Measurements from ENCODE around the gene SNX9. TPM values are rescaled to one million over a fixed set of nuclear protein-coding genes. Genes with fewer than 3 reads are reported as not detected.

SNX9 gene
- total and polyA plus RNA-seq, 12 donors, result 18.8 to 39.7 (median 31.2) TPM

DNA sequence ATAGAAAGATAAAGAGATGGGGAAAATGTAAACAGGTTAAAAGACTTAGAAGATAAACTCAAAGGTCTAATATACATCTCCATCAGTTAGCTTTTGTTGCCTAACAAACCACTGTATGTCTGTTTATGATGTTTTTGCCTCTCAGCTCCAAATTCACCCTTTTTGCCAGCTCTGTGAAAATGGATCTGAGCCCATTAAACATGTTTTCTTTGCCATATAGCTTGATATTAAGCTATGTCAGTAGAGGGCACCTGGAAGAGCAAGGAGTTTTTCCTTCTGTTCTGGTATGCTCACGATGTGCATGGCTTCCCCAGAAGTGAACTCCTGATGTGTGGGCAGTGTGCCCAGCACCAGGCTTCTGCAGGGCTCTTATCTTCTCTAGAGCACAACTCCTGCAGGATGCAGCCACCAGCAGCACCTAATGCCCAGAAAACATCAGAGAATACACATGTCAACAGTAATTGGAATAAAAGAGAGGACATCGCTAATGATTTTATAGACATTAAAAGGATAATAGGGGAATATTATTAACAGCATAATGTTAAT is 14.6 kb upstream of the SNX9 start:
- no peak overlapping the region for H3K4me3 ChIP-seq
- no peak for TF ChIP-seq CTCF (IDR thresholded peaks at IDR 0.05)
- H3K27ac ChIP-seq, result no peak overlapping the region
- DNase-seq (no peak), ATAC-seq (no peak)
- intact Hi-C loops (cut with DNase I), result no loop called here
- H3K9me3 ChIP-seq, result peaks cover 0 to 19% (median 4%) of the 10 kb centered on the region in 11 donors
- H3K27me3 ChIP-seq, result no peaks in the 10 kb centered on the region
- WGBS, 2 donors, result 75 to 83% methylated on average over 2 of the region's 2 CpGs
- H3K4me1 ChIP-seq, result peaks cover 0 to 8% (median 5%) of the 10 kb centered on the region in 9 donors
- no peaks in the 10 kb centered on the region for H3K36me3 ChIP-seq

DNA sequence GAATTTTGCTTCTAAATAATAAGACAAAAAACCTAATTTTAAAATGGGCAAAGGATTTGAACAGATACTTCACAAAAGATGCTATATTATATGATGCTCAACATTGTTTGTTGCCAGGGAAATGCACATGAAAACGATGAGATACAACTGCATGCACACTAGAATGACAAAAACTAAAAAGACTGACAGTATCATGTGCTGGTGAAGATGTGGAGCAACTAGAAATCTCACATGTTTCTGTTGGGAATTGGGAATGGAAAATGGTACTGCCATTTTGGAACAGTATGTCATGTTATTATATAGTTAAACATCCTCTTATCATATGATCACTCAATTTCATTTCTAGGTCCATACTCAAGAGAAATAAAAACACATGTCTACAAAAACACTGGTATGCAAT is 13.4 kb upstream of the SNX9 start:
- ATAC-seq, result no peak
- DNase-seq, result no peak
- H3K27ac ChIP-seq, result no peak overlapping the region
- intact Hi-C loops (cut with DNase I), result no loop called here
- H3K36me3 ChIP-seq, result no peaks in the 10 kb centered on the region
- no peaks in the 10 kb centered on the region for H3K27me3 ChIP-seq
- peaks cover 0 to 19% (median 16%) of the 10 kb centered on the region in 9 donors for H3K4me1 ChIP-seq
- no peak overlapping the region for H3K4me3 ChIP-seq
- peaks cover 0 to 19% (median 4%) of the 10 kb centered on the region in 11 donors for H3K9me3 ChIP-seq
- TF ChIP-seq CTCF (IDR thresholded peaks at IDR 0.05), result no peak
- WGBS, 2 donors, result 81 to 82% methylated on average over 1 of the region's 1 CpG

- no peaks in the 10 kb centered on the region for H3K36me3 ChIP-seq
- no peak for TF ChIP-seq CTCF (IDR thresholded peaks at IDR 0.05)
- H3K9me3 ChIP-seq, result peaks cover 0 to 19% (median 4%) of the 10 kb centered on the region in 11 donors
- H3K4me1 ChIP-seq, result peaks cover 0 to 29% (median 22%) of the 10 kb centered on the region in 9 donors
- DNase-seq, result no peak
- ATAC-seq, result no peak
- H3K4me3 ChIP-seq, result no peak overlapping the region
- no peak overlapping the region for H3K27ac ChIP-seq
- intact Hi-C loops (cut with DNase I), result no loop called here
- H3K27me3 ChIP-seq, result no peaks in the 10 kb centered on the region
Measured at GRCh38 chr6:157811137-157811475, 11.9 kb upstream of the SNX9 start.

- no peak for TF ChIP-seq CTCF (IDR thresholded peaks at IDR 0.05)
- DNase-seq (no peak), ATAC-seq (no peak)
- Histone ChIP-seq H3K4me1 (peaks cover 0 to 29% (median 22%) of the 10 kb centered on the region in 9 donors), H3K36me3 (no peaks in the 10 kb centered on the region), H3K27ac (no peak overlapping the region), H3K4me3 (no peak overlapping the region), H3K27me3 (no peaks in the 10 kb centered on the region), H3K9me3 (peaks cover 0 to 19% (median 4%) of the 10 kb centered on the region in 11 donors)
- 83 to 84% methylated on average over 3 of the region's 3 CpGs for WGBS, 2 donors
- intact Hi-C loops (cut with DNase I), result no loop called here
Measured at GRCh38 chr6:157811476-157812173, 11.4 kb upstream of the SNX9 start.

All from heart right ventricle (tissue), 16 donors.